BLaER1 (cell line): ENCODE measurements around the gene BMP7.

ENCODE experiments used
- H3K27ac ChIP-seq: shearing (Covaris generic); formaldehyde crosslinking; 2 replicates; pipeline ENCODE4 v1.8.1; 2022
- H3K27me3 ChIP-seq: shearing (Covaris generic); formaldehyde crosslinking; 2 replicates; pipeline ENCODE4 v1.8.1; 2022
- H3K36me3 ChIP-seq: shearing (Covaris generic); formaldehyde crosslinking; 2 replicates; pipeline ENCODE4 v1.8.1; 2022
- H3K4me1 ChIP-seq: shearing (Covaris generic); formaldehyde crosslinking; 2 replicates; pipeline ENCODE4 v1.8.1; 2022
- H3K4me2 ChIP-seq: shearing (Covaris generic); formaldehyde crosslinking; 2 replicates; pipeline ENCODE4 v1.8.1; 2022
- H3K4me3 ChIP-seq: shearing (Covaris generic); formaldehyde crosslinking; 2 replicates; pipeline ENCODE4 v1.8.1; 2022
- H3K9ac ChIP-seq: shearing (Covaris generic); formaldehyde crosslinking; 2 replicates; pipeline ENCODE4 v1.8.1; 2022
- H3K9me3 ChIP-seq: shearing (Covaris generic); formaldehyde crosslinking; 2 replicates; pipeline ENCODE4 v1.8.1; 2022
- H4K20me1 ChIP-seq: shearing (Covaris generic); formaldehyde crosslinking; 2 replicates; pipeline ENCODE4 v1.8.1; 2022
- Cebpa-rat ChIP-seq: shearing (Covaris generic); IDR thresholded peaks from 2 replicates; pipeline ENCODE4 v1.8.1; 2022

BMP7 gene

GRCh38 chr20:57215426-57215825 is 51.0 kb downstream of the BMP7 start:
- peak overlapping the region; percentile 66 for H3K4me2 ChIP-seq

GRCh38 chr20:57214948-57215347 is 51.5 kb downstream of the BMP7 start:
- no peak overlapping the region for H3K27ac ChIP-seq
- peaks cover 20% of the 10 kb centered on the region; the same call in 1 of the 2 replicates for H3K27me3 ChIP-seq
- no peak for TF ChIP-seq Cebpa-rat
- no peaks in the 10 kb centered on the region for H4K20me1 ChIP-seq
- H3K9ac ChIP-seq = no peak overlapping the region
- H3K9me3 ChIP-seq = peaks cover 5% of the 10 kb centered on the region; the same call in 1 of the 2 replicates
- H3K36me3 ChIP-seq = no peaks in the 10 kb centered on the region
- H3K4me3 ChIP-seq = no peak overlapping the region
- H3K4me2 ChIP-seq = no peak overlapping the region
- H3K4me1 ChIP-seq = peaks cover 31% of the 10 kb centered on the region

More at GRCh38 chr20:57215426-57215825, 51.0 kb downstream of the BMP7 start:
- no peaks in the 10 kb centered on the region for H3K36me3 ChIP-seq
- H3K27ac ChIP-seq = no peak overlapping the region
- no peak overlapping the region for H3K9ac ChIP-seq
- peaks cover 5% of the 10 kb centered on the region; the same call in 1 of the 2 replicates for H3K9me3 ChIP-seq
- H3K4me1 ChIP-seq = peaks cover 31% of the 10 kb centered on the region
- no peaks in the 10 kb centered on the region for H4K20me1 ChIP-seq
- H3K4me3 ChIP-seq = no peak overlapping the region
- no peak for TF ChIP-seq Cebpa-rat
- peaks cover 20% of the 10 kb centered on the region; the same call in 1 of the 2 replicates for H3K27me3 ChIP-seq

GRCh38 chr20:57214427-57214826 is 52.0 kb downstream of the BMP7 start:
- Histone ChIP-seq H3K27me3 (peaks cover 20% of the 10 kb centered on the region; the same call in 1 of the 2 replicates), H3K27ac (no peak overlapping the region), H3K9me3 (peaks cover 5% of the 10 kb centered on the region; the same call in 1 of the 2 replicates), H4K20me1 (no peaks in the 10 kb centered on the region), H3K4me2 (no peak overlapping the region), H3K36me3 (no peaks in the 10 kb centered on the region), H3K9ac (no peak overlapping the region), H3K4me1 (peaks cover 31% of the 10 kb centered on the region), H3K4me3 (no peak overlapping the region)
- no peak for TF ChIP-seq Cebpa-rat

- no peak overlapping the region for H3K27ac ChIP-seq
- H3K4me2 ChIP-seq = no peak overlapping the region
- no peak for TF ChIP-seq Cebpa-rat
- H3K27me3 ChIP-seq = peaks cover 20% of the 10 kb centered on the region; the same call in 1 of the 2 replicates
- H3K9ac ChIP-seq = no peak overlapping the region
- H3K9me3 ChIP-seq = peaks cover 5% of the 10 kb centered on the region; the same call in 1 of the 2 replicates
- H4K20me1 ChIP-seq = no peaks in the 10 kb centered on the region
- H3K4me1 ChIP-seq = peaks cover 31% of the 10 kb centered on the region
- H3K4me3 ChIP-seq = no peak overlapping the region
- no peaks in the 10 kb centered on the region for H3K36me3 ChIP-seq
These were observed 52.5 kb downstream of the BMP7 start for GRCh38 chr20:57213924-57214323.

- no peak overlapping the region for H3K4me3 ChIP-seq
- no peaks in the 10 kb centered on the region for H4K20me1 ChIP-seq
- no peaks in the 10 kb centered on the region for H3K36me3 ChIP-seq
- peak overlapping the region; percentile 69; the same call in 1 of the 2 replicates for H3K4me2 ChIP-seq
- H3K9ac ChIP-seq = no peak overlapping the region
- no peak overlapping the region for H3K27ac ChIP-seq
- peaks cover 32% of the 10 kb centered on the region for H3K4me1 ChIP-seq
- H3K27me3 ChIP-seq = peaks cover 20% of the 10 kb centered on the region; the same call in 1 of the 2 replicates
- no peak for TF ChIP-seq Cebpa-rat
- no peaks in the 10 kb centered on the region; the same call in 1 of the 2 replicates for H3K9me3 ChIP-seq
These were observed 53.1 kb downstream of the BMP7 start for GRCh38 chr20:57213291-57213690.

- Histone ChIP-seq H3K27me3 (peaks cover 20% of the 10 kb centered on the region; the same call in 1 of the 2 replicates), H3K36me3 (no peaks in the 10 kb centered on the region), H3K4me3 (no peak overlapping the region), H4K20me1 (no peaks in the 10 kb centered on the region), H3K9me3 (no peaks in the 10 kb centered on the region), H3K4me1 (peaks cover 36% of the 10 kb centered on the region), H3K4me2 (peak overlapping the region; percentile 69), H3K9ac (no peak overlapping the region), H3K27ac (no peak overlapping the region)
- TF ChIP-seq Cebpa-rat = no peak
These were observed 53.7 kb downstream of the BMP7 start for GRCh38 chr20:57212534-57213276.

- H3K4me1 ChIP-seq = peaks cover 36% of the 10 kb centered on the region
- H3K9me3 ChIP-seq = peaks cover 6% of the 10 kb centered on the region
- no peak overlapping the region for H3K9ac ChIP-seq
- H3K27ac ChIP-seq = no peak overlapping the region
- no peak overlapping the region for H3K4me3 ChIP-seq
- H4K20me1 ChIP-seq = no peaks in the 10 kb centered on the region
- peaks cover 20% of the 10 kb centered on the region; the same call in 1 of the 2 replicates for H3K27me3 ChIP-seq
- no peaks in the 10 kb centered on the region for H3K36me3 ChIP-seq
- no peak for TF ChIP-seq Cebpa-rat
- H3K4me2 ChIP-seq = peak overlapping the region; percentile 69
These were observed 54.4 kb downstream of the BMP7 start for GRCh38 chr20:57211908-57212533.

GRCh38 chr20:57211406-57211805 is 55.0 kb downstream of the BMP7 start:
- H3K9ac ChIP-seq = no peak overlapping the region
- no peaks in the 10 kb centered on the region for H4K20me1 ChIP-seq
- TF ChIP-seq Cebpa-rat = no peak
- H3K4me2 ChIP-seq = no peak overlapping the region
- H3K4me3 ChIP-seq = no peak overlapping the region
- peaks cover 20% of the 10 kb centered on the region; the same call in 1 of the 2 replicates for H3K27me3 ChIP-seq
- H3K36me3 ChIP-seq = no peaks in the 10 kb centered on the region
- H3K27ac ChIP-seq = no peak overlapping the region
- H3K9me3 ChIP-seq = peaks cover 7% of the 10 kb centered on the region
- H3K4me1 ChIP-seq = peaks cover 30% of the 10 kb centered on the region

- H3K4me3 ChIP-seq = no peak overlapping the region
- peaks cover 20% of the 10 kb centered on the region; the same call in 1 of the 2 replicates for H3K27me3 ChIP-seq
- no peak overlapping the region for H3K9ac ChIP-seq
- H4K20me1 ChIP-seq = no peaks in the 10 kb centered on the region
- H3K9me3 ChIP-seq = peaks cover 7% of the 10 kb centered on the region
- TF ChIP-seq Cebpa-rat = no peak
- no peak overlapping the region for H3K27ac ChIP-seq
- H3K4me1 ChIP-seq = peaks cover 25% of the 10 kb centered on the region
- no peaks in the 10 kb centered on the region for H3K36me3 ChIP-seq
- H3K4me2 ChIP-seq = no peak overlapping the region
These were observed 55.5 kb downstream of the BMP7 start for GRCh38 chr20:57210911-57211280.
